GM19328 (cell line): ENCODE data around the gene GPATCH2L.

Experiments used
- ATAC-seq: cut with Tn5 transposase; IDR thresholded peaks from one replicate; pipeline ENCODE4 v1.9.1; 2021; ENCODE audit warnings: mild to moderate bottlenecking, moderate library complexity; ENCODE audit not compliant: unreplicated experiment

Gene GPATCH2L

DNA sequence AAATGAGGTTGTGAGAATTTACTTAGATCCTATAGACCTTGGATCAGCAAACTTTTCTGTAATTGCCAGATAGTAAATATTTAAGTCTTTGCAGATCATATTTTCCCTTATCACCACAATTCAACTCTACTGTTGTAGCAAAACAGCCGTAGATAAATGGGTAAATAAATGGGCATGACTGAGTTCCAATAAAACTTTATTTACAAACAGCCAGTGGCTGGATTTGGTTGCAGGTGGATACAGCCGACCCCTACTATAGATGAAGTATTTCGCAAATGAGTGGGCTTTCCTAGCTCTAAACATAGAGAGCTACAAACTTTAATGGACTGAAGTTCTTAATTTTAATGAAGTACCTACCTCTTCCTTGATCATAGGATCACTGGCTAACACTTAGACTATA lies 100.7 kb downstream of the GPATCH2L start:
- no peak for ATAC-seq

DNA sequence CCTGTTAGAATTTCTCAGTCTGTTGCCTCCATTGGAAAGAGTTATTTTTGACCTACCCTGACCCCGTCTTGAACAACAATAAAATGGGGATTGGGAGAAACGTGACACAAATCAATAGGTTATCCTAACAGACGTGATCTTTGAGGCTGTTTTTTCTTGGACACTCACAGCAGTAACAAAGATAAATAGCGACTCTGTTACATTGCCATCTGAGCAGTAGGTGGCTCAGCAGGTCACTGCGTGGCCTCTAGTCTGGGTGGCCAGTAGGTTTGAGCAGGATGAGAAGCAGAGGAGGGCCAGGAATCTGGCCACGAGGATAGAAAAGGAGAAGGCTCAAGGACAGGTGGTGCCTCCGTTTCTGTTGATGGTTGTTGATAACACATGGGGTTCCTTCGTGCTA lies 101.4 kb downstream of the GPATCH2L start:
- ATAC-seq: no peak

DNA sequence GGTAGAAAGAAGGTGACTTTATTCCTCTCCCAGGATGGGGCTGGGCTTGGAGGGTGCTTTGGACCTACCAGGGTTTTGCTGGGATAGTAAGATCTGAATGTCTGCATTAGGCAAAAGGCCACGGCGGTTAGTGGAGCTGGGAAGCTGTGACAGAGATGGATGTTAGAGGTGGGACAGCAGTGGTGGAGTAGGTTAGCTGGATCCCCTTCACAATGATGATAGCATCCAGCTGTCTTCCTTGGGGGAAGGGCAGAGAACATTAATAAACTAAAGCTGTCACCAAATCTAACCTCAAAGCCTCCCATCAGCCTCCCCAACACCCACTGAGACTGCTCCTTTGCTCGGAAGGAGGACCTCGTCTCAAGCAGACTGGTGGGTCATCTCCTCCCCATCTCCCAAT lies 104.8 kb downstream of the GPATCH2L start:
- ATAC-seq: no peak

DNA sequence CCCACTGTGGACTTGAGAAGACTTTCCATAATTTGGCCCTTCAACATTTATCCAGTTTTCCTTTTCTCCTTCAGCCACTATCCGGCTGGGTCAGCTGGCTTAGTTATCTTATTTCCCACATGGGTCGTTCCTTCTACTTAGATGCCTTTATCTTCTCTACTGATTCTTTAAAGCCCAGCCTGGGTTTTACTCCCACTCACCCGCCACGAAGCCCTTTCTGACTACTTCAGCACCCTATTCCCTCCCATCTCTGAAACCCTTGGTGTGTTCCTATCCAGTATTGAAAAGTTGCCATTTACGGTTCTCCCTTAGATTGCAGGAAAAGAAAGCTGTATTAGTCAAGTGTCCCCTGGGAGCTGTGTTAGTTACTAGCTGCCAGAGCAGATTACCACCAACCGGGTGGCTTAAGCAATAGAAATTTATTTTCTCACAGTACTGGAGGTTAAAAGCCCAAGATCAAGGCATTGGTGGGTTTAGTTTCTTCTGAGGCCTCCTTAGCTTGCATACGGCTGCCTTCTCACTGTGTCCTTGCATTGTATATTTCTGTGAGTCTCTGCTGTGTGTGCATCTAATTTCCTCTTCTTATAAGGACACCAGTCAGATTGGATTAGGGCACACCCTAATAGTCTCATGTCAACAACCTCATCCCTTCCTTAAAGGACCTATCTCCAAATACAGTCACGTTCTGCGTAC lies 105.5 kb downstream of the GPATCH2L start:
- no peak for ATAC-seq

DNA sequence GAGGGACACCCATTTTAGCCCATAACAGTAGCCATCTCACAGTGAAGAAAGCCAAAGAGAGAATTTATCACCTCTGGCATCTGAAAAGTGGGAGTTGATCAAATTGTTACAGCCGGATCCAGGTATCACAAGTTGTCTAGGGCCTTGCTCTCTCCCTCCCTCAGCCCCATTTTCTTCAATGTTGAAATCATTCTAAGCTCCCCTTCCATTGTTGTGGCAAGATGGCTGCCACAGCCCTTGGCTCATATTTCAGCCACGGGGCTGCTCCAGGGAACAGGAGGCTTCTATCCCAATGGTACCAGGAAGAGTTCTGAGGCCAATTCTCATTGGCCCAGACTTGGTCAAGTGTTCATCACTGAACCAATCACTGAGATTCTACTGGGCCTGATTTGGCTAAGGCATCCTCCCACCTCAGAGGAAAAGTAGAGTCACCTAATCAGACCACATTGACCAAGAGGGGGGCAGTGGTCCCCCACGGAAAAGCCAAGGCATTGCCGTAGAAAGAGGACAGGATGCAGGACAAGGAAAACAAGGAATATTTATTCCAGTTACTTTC lies 106.2 kb downstream of the GPATCH2L start:
- no peak for ATAC-seq

DNA sequence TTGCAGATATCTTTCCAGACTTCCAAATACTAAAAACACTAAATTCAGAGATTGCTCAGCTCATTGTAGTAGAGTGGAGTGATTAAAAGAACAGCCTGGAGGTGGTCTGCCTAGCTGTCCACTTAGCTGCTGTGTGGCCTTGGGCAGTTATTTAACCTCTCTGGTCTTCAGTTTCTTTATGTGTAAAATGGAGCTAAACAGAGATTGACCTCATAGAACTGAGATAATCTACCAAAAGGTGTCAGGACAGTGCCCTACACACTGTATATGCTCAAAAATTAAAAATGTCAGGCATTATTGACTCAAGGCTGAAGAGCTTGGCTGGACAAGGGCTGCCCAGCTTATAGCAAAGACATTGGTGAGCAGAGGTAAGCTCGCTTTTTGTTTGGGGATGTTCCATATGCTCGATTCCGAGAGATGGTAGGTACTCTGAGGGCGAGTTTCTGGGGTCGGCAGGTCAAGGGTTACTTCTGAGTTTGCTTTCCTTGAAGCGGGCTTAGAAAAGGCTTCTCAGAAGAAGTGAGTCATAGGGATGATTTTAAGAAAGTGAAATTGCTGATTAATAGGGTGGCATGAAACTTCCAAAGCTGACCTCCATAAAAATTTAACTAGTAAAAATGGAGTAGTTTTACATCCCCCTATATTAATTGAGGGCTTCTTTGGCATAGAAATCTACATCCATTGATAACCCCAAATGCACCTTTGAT lies 107.5 kb downstream of the GPATCH2L start:
- no peak for ATAC-seq

DNA sequence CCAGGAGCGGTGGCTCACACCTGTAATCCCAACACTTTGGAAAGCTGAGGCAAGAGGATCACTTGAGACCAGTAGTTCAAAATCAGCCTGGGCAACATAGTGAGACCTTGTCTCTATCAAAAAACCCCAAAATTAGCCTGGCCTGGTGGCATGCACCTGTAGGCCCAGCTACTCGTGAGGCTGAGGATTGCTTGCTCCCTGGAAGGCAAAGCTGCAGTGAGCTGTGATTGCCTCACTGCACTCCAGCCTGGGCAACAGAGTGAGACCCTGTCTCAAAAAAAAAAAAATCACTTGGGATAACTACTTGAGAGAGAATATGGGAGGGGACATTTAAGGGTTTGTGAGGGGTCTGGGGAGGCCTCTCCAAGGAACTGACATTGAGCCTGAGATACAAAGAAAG lies 109.0 kb downstream of the GPATCH2L start:
- ATAC-seq: no peak

DNA sequence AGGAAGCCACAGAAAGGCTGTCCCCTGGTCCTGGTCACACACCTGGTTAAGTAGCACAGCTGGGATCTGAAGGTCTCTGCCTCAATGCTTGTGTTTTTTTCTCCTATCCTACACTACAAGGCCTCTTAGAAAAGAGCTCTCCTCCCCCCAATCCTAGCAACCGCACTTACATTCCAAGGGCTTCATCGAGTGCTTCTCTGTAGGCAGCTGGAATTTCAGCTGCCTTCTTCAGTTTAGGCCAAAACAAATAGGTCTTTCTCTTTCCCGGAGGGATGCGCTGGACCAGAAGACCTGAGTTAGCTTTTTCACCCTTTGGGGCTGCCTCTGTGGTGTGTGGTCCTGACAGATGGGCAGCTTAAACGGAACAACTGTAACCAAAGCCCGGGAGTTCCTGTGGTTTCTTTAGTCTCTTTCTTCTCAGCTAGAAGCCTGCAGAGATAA lies 109.7 kb downstream of the GPATCH2L start:
- ATAC-seq: no peak

DNA sequence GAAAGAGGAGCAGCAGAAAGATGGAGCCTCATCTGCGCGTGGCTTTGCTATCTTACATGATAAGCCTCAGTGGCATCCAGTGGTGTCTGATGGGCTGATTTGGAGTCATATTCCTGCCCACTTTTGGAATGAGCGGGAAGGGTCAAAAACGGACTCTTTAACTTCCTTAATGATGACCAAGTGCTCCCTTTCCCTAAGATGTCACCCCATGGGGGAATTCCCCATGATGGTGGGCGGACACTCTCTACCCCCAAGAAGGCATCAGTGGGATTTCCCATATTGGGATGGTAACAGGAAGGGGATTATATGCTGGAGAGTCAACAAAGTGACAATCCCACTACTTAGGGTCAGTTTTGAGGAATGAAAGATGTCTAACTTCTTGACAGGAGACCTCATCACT lies 110.9 kb downstream of the GPATCH2L start:
- ATAC-seq: no peak
